Loucy (cell line): Measurements from ENCODE around the gene DDX39B.
A peak's percentile ranks its signal among the peaks of the same experiment; 100 is the strongest.

ENCODE experiments used
- H2AFZ ChIP-seq: fragments of 200-600 bp; sonication (generic); 2 replicates; pipeline ENCODE4 v1.6.0; 2016; ENCODE audit warnings: antibody characterized with exemption, mild to moderate bottlenecking, low read length, moderate library complexity
- H3F3A ChIP-seq: fragments of 200-600 bp; 2 replicates; pipeline ENCODE4 v1.6.0; 2016; ENCODE audit warnings: antibody characterized with exemption, low read depth, mild to moderate bottlenecking
- H3K27me3 ChIP-seq: fragments of 200-600 bp; sonication (generic); 2 replicates; pipeline ENCODE4 v1.6.1; 2014; ENCODE audit warnings: low read length, mild to moderate bottlenecking; ENCODE audit not compliant: insufficient read depth, poor library complexity, severe bottlenecking
- H3K36me3 ChIP-seq: fragments of 200-600 bp; sonication (generic); 2 replicates; pipeline ENCODE4 v1.6.1; 2016; ENCODE audit warnings: low read length; ENCODE audit not compliant: insufficient read depth
- H3K4me1 ChIP-seq: fragments of 200-600 bp; sonication (generic); 2 replicates; pipeline ENCODE4 v1.5.1; 2014; ENCODE audit warnings: low read length, mild to moderate bottlenecking; ENCODE audit not compliant: insufficient read depth, poor library complexity, severe bottlenecking
- H3K4me2 ChIP-seq: fragments of 200-600 bp; sonication (generic); 2 replicates; pipeline ENCODE4 v1.6.0; 2014; ENCODE audit warnings: antibody characterized with exemption, low read length, low read depth, mild to moderate bottlenecking; ENCODE audit not compliant: poor library complexity, severe bottlenecking
- H3K4me3 ChIP-seq: fragments of 200-600 bp; sonication (generic); 2 replicates; pipeline ENCODE4 v1.5.1; 2014; ENCODE audit warnings: low read length, mild to moderate bottlenecking, mixed read lengths; ENCODE audit not compliant: poor library complexity, severe bottlenecking
- H3K79me2 ChIP-seq: fragments of 200-600 bp; sonication (generic); 2 replicates; pipeline ENCODE4 v1.6.1; 2014; ENCODE audit warnings: low read length; ENCODE audit not compliant: insufficient read depth
- H3K9ac ChIP-seq: fragments of 200-600 bp; sonication (generic); 2 replicates; pipeline ENCODE4 v1.6.0; 2014; ENCODE audit warnings: mild to moderate bottlenecking, low read depth, low read length, moderate library complexity; ENCODE audit not compliant: poor library complexity, severe bottlenecking
- H3K9me2 ChIP-seq: fragments of 200-600 bp; sonication (generic); replicated peaks from 2 replicates; pipeline ENCODE4 v1.6.1; 2016; ENCODE audit warnings: low read depth, low read length, mixed read lengths
- H3K9me3 ChIP-seq: fragments of 200-600 bp; sonication (generic); 2 replicates; pipeline ENCODE4 v1.6.1; 2014; ENCODE audit warnings: mild to moderate bottlenecking, antibody characterized with exemption, low read length, low read depth; ENCODE audit not compliant: insufficient read depth
- H4K20me1 ChIP-seq: fragments of 200-600 bp; sonication (generic); 2 replicates; pipeline ENCODE4 v1.6.0; 2014; ENCODE audit warnings: antibody characterized with exemption, low read length, mild to moderate bottlenecking; ENCODE audit not compliant: insufficient read depth, poor library complexity, severe bottlenecking
- EZH2phosphoT487 ChIP-seq: fragments of 200-600 bp; IDR thresholded peaks from 2 replicates; pipeline ENCODE4 v1.6.1; 2018; ENCODE audit warnings: antibody characterized with exemption, mild to moderate bottlenecking, moderate library complexity, borderline replicate concordance
- TF ChIP-seq, protein P1 (sequence below): fragments of 200-600 bp; sonication (generic); conservative IDR thresholded peaks from 2 replicates; pipeline ENCODE4 v1.5.1; 2014; ENCODE audit warnings: mild to moderate bottlenecking, antibody characterized with exemption, low read length

DDX39B gene

DNA sequence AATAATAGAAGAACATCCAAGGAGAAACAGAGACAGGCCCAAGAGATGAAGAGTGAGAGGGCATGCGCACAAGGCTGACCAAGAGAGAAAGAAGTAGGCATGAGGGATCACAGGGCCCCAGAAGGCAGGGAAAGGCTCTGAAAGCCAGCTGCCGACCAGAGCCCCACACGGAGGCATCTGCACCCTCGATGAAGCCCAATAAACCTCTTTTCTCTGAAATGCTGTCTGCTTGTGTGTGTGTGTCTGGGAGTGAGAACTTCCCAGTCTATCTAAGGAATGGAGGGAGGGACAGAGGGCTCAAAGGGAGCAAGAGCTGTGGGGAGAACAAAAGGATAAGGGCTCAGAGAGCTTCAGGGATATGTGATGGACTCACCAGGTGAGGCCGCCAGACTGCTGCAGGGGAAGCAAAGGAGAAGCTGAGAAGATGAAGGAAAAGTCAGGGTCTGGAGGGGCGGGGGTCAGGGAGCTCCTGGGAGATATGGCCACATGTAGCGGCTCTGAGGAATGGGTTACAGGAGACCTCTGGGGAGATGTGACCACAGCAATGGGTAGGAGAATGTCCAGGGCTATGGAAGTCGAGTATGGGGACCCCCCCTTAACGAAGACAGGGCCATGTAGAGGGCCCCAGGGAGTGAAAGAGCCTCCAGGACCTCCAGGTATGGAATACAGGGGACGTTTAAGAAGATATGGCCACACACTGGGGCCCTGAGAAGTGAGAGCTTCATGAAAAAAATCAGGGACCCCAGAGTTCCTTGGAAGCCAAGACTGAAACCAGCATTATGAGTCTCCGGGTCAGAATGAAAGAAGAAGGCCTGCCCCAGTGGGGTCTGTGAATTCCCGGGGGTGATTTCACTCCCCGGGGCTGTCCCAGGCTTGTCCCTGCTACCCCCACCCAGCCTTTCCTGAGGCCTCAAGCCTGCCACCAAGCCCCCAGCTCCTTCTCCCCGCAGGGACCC is 32.6 kb upstream of the DDX39B start:
- H3K27me3 ChIP-seq = no peaks in the 10 kb centered on the region
- TF ChIP-seq, protein P1, sequence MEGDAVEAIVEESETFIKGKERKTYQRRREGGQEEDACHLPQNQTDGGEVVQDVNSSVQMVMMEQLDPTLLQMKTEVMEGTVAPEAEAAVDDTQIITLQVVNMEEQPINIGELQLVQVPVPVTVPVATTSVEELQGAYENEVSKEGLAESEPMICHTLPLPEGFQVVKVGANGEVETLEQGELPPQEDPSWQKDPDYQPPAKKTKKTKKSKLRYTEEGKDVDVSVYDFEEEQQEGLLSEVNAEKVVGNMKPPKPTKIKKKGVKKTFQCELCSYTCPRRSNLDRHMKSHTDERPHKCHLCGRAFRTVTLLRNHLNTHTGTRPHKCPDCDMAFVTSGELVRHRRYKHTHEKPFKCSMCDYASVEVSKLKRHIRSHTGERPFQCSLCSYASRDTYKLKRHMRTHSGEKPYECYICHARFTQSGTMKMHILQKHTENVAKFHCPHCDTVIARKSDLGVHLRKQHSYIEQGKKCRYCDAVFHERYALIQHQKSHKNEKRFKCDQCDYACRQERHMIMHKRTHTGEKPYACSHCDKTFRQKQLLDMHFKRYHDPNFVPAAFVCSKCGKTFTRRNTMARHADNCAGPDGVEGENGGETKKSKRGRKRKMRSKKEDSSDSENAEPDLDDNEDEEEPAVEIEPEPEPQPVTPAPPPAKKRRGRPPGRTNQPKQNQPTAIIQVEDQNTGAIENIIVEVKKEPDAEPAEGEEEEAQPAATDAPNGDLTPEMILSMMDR = peak; percentile 39; the same call in 1 of the 2 replicates
- TF ChIP-seq EZH2phosphoT487 = no peak
- peaks cover 71% of the 10 kb centered on the region for H3K4me1 ChIP-seq
- no peak overlapping the region for H3K4me3 ChIP-seq
- no peak overlapping the region for H2AFZ ChIP-seq
- H4K20me1 ChIP-seq = no peaks in the 10 kb centered on the region
- no peaks in the 10 kb centered on the region for H3K9me2 ChIP-seq
- H3K9ac ChIP-seq = peak overlapping the region; percentile 11
- no peak overlapping the region for H3K4me2 ChIP-seq
- no peaks in the 10 kb centered on the region for H3K36me3 ChIP-seq
- H3K79me2 ChIP-seq = no peaks in the 10 kb centered on the region
- H3F3A ChIP-seq = no peaks in the 10 kb centered on the region
- no peaks in the 10 kb centered on the region for H3K9me3 ChIP-seq

DNA sequence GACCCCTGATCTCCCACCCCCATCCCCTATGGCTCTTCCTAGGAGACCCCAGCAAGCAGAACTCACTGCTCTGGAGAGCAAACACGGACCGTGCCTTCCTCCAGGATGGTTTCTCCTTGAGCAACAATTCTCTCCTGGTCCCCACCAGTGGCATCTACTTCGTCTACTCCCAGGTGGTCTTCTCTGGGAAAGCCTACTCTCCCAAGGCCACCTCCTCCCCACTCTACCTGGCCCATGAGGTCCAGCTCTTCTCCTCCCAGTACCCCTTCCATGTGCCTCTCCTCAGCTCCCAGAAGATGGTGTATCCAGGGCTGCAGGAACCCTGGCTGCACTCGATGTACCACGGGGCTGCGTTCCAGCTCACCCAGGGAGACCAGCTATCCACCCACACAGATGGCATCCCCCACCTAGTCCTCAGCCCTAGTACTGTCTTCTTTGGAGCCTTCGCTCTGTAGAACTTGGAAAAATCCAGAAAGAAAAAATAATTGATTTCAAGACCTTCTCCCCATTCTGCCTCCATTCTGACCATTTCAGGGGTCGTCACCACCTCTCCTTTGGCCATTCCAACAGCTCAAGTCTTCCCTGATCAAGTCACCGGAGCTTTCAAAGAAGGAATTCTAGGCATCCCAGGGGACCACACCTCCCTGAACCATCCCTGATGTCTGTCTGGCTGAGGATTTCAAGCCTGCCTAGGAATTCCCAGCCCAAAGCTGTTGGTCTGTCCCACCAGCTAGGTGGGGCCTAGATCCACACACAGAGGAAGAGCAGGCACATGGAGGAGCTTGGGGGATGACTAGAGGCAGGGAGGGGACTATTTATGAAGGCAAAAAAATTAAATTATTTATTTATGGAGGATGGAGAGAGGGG is 31.7 kb upstream of the DDX39B start:
- Histone ChIP-seq H2AFZ (no peak overlapping the region), H3K27me3 (no peaks in the 10 kb centered on the region), H3K4me3 (no peak overlapping the region), H3K36me3 (no peaks in the 10 kb centered on the region), H3K4me1 (peaks cover 80% of the 10 kb centered on the region), H3K9ac (no peak overlapping the region), H3K9me3 (no peaks in the 10 kb centered on the region), H3K9me2 (no peaks in the 10 kb centered on the region), H4K20me1 (no peaks in the 10 kb centered on the region), H3K4me2 (no peak overlapping the region), H3K79me2 (no peaks in the 10 kb centered on the region), H3F3A (no peaks in the 10 kb centered on the region)
- no peak for TF ChIP-seq EZH2phosphoT487
- TF ChIP-seq, protein P1 = no peak

DNA sequence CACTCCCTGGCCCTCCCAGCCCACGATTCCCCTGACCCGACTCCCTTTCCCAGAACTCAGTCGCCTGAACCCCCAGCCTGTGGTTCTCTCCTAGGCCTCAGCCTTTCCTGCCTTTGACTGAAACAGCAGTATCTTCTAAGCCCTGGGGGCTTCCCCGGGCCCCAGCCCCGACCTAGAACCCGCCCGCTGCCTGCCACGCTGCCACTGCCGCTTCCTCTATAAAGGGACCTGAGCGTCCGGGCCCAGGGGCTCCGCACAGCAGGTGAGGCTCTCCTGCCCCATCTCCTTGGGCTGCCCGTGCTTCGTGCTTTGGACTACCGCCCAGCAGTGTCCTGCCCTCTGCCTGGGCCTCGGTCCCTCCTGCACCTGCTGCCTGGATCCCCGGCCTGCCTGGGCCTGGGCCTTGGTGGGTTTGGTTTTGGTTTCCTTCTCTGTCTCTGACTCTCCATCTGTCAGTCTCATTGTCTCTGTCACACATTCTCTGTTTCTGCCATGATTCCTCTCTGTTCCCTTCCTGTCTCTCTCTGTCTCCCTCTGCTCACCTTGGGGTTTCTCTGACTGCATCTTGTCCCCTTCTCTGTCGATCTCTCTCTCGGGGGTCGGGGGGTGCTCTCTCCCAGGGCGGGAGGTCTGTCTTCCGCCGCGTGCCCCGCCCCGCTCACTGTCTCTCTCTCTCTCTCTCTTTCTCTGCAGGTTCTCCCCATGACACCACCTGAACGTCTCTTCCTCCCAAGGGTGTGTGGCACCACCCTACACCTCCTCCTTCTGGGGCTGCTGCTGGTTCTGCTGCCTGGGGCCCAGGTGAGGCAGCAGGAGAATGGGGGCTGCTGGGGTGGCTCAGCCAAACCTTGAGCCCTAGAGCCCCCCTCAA is 30.5 kb upstream of the DDX39B start, which contains the start of gene LTA:
TSS of gene LTA (plus strand) at position 249 of the 871 bp plus-strand sequence. CDS start at position 703, 454 bp downstream.
- H3K9ac ChIP-seq = no peak within 1 kb of the TSS
- no peak within 1 kb of the TSS for H3K4me3 ChIP-seq
- H3K9me2 ChIP-seq = no peaks in the 10 kb centered on the region
- no peaks in the 10 kb centered on the region for H3K79me2 ChIP-seq
- H4K20me1 ChIP-seq = no peaks in the 10 kb centered on the region
- H3F3A ChIP-seq = 0 out of 2 replicates have a peak, but pooled peaks cover 3% of the 10 kb centered on the region
- H3K36me3 ChIP-seq = no peaks in the 10 kb centered on the region
- TF ChIP-seq EZH2phosphoT487 = no peak
- H2AFZ ChIP-seq = no peak within 1 kb of the TSS; the same call in 1 of the 2 replicates
- peaks cover 86% of the 10 kb centered on the region for H3K4me1 ChIP-seq
- H3K27me3 ChIP-seq = no peaks in the 10 kb centered on the region
- H3K9me3 ChIP-seq = no peaks in the 10 kb centered on the region
- H3K4me2 ChIP-seq = peak within 1 kb of the TSS; percentile 15
